HepG2 (cell line): ENCODE data around the gene PTPN18.

Source experiments
- HDAC2 ChIP-seq: sonication (generic); formaldehyde crosslinking; IDR thresholded peaks from 2 replicates; pipeline ENCODE4 v1.4.0; 2020; ENCODE audit warnings: missing genetic modification reagents
- POLR2A ChIP-seq, 2 experiments: IDR thresholded peaks; 2 replicates each; pipeline ENCODE4 v1.6.1; 2011; ENCODE audit warnings: low read depth in 2 of 2, low read length in 2 of 2, mild to moderate bottlenecking in 1 of 2, moderate library complexity in 1 of 2; ENCODE audit not compliant: insufficient read depth in 1 of 2
- SP1 ChIP-seq, 2 experiments: fragments of 450-650 bp in 1 of 2; sonication (generic) in 1 of 2; formaldehyde crosslinking in 1 of 2; IDR thresholded peaks; 2 replicates each; pipeline versions ENCODE4 v1.4.0 to v1.6.1; 2016 to 2020; ENCODE audit warnings: missing genetic modification reagents in 1 of 2
- TCF12 ChIP-seq, 2 experiments: fragments of 450-650 bp in 1 of 2; sonication (generic) in 1 of 2; formaldehyde crosslinking in 1 of 2; IDR thresholded peaks; 2 replicates each; pipeline versions ENCODE4 v1.6.1 to v1.8.0; 2017 to 2022; ENCODE audit warnings: antibody characterized with exemption in 1 of 2, mild to moderate bottlenecking in 1 of 2, missing genetic modification reagents in 1 of 2, moderate library complexity in 1 of 2
- TF ChIP-seq, protein P1 (sequence below): sonication (generic); formaldehyde crosslinking; IDR thresholded peaks from 2 replicates; pipeline ENCODE4 v1.5.0; 2020; ENCODE audit warnings: mild to moderate bottlenecking, missing genetic modification reagents, moderate library complexity

DNA sequence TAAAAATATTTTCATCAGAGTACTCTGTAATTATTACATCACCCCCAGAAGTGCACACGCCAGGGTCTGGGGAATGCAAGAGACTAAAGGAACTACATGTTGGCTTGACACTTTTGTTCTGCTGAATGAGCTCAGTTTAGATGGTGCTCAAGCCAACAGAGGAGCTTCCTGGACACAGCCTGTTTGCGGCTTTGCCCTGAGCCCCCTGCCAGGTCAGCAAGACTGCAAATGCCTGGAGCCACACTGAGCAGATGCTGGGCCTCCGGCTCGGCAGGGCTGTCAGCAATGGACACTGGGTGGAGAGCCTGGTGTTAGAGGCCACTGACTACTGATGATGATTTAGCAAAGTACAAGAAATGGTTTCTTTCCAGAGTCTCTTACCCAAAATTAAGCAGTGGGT is 31.9 kb downstream of the PTPN18 start:
- TF ChIP-seq TCF12 (IDR thresholded peaks at IDR 0.05) (no peak), TCF12 (CRISPR knock-in tag; IDR thresholded peaks at IDR 0.05) (no peak), POLR2A (IDR thresholded peaks at IDR 0.05; ENCODE audit: insufficient read depth in 1 of 2, low read depth in 2 of 2, low read length in 2 of 2) (no peak), HDAC2 (CRISPR knock-in tag) (no peak), SP1 (IDR thresholded peaks at IDR 0.05) (no peak), SP1 (CRISPR knock-in tag; IDR thresholded peaks at IDR 0.05) (no peak)
- TF ChIP-seq, protein P1, sequence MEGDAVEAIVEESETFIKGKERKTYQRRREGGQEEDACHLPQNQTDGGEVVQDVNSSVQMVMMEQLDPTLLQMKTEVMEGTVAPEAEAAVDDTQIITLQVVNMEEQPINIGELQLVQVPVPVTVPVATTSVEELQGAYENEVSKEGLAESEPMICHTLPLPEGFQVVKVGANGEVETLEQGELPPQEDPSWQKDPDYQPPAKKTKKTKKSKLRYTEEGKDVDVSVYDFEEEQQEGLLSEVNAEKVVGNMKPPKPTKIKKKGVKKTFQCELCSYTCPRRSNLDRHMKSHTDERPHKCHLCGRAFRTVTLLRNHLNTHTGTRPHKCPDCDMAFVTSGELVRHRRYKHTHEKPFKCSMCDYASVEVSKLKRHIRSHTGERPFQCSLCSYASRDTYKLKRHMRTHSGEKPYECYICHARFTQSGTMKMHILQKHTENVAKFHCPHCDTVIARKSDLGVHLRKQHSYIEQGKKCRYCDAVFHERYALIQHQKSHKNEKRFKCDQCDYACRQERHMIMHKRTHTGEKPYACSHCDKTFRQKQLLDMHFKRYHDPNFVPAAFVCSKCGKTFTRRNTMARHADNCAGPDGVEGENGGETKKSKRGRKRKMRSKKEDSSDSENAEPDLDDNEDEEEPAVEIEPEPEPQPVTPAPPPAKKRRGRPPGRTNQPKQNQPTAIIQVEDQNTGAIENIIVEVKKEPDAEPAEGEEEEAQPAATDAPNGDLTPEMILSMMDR (CRISPR knock-in tag), result no peak
